Breast epithelium (tissue), 3 donors: ENCODE measurements around the gene SUFU.

Experiments
- POLR2A ChIP-seq: fragments of 450-650 bp; IDR thresholded peaks from one replicate; pipeline ENCODE4 v1.6.1; 2016; ENCODE audit warnings: antibody characterized with exemption, mild to moderate bottlenecking, moderate library complexity
- POLR2AphosphoS5 ChIP-seq, 3 donors: sonication (generic); formaldehyde crosslinking; IDR thresholded peaks; one replicate each; pipeline ENCODE4 v1.6.1; 2017; ENCODE audit warnings: antibody characterized with exemption in 3 of 3
- TF ChIP-seq, protein P1 (sequence below), 3 donors: fragments of 450-650 bp; IDR thresholded peaks; one replicate each; pipeline ENCODE4 v1.5.1; 2016 to 2017; ENCODE audit warnings: antibody characterized with exemption in 3 of 3, mild to moderate bottlenecking in 3 of 3, moderate library complexity in 3 of 3

DNA sequence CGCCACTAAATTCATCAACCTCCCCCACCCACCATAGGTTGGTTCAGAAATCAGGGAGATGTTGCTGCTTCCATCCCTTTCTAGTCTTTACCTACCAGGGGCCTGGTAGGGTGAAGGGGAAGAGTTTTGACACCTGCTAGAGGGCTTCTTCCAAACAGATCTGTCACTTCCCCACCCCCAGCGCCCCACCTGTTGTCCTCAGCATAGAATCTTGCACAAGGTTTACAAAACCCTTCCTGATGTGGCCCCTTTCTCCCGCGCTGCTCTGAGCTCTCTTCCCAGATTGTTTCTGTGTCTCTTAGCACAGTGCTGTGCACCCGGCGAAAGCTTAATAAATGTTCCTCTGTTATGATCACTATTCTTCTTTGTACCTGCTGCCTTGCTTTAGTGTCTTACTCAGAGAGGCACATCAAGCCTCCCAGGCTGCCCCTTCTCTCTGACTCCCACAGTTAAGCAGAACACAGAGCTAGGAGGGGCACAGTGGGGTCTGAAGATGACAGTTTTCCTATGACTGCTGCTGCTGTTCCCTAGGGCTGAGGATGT lies 41.2 kb upstream of the SUFU start:
- TF ChIP-seq, protein P1, sequence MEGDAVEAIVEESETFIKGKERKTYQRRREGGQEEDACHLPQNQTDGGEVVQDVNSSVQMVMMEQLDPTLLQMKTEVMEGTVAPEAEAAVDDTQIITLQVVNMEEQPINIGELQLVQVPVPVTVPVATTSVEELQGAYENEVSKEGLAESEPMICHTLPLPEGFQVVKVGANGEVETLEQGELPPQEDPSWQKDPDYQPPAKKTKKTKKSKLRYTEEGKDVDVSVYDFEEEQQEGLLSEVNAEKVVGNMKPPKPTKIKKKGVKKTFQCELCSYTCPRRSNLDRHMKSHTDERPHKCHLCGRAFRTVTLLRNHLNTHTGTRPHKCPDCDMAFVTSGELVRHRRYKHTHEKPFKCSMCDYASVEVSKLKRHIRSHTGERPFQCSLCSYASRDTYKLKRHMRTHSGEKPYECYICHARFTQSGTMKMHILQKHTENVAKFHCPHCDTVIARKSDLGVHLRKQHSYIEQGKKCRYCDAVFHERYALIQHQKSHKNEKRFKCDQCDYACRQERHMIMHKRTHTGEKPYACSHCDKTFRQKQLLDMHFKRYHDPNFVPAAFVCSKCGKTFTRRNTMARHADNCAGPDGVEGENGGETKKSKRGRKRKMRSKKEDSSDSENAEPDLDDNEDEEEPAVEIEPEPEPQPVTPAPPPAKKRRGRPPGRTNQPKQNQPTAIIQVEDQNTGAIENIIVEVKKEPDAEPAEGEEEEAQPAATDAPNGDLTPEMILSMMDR (IDR thresholded peaks at IDR 0.05), result no peak
- TF ChIP-seq POLR2A (no peak), POLR2AphosphoS5 (IDR thresholded peaks at IDR 0.05) (no peak)
